Stimulated activated CD4-positive, alpha-beta T cell treated with anti-CD3 and anti-CD28 coated beads, Interleukin-1b, Interleukin-23, amount 100 ng/mL, for 4 hours (primary cell): Measurements from ENCODE around the gene RBBP8NL.

Experiments
- DNase-seq, 2 donors: peaks; one replicate each; pipeline ENCODE4 v3.0.0-alpha.2; 2020; ENCODE audit warnings: low read depth in 2 of 2

RBBP8NL gene

DNA sequence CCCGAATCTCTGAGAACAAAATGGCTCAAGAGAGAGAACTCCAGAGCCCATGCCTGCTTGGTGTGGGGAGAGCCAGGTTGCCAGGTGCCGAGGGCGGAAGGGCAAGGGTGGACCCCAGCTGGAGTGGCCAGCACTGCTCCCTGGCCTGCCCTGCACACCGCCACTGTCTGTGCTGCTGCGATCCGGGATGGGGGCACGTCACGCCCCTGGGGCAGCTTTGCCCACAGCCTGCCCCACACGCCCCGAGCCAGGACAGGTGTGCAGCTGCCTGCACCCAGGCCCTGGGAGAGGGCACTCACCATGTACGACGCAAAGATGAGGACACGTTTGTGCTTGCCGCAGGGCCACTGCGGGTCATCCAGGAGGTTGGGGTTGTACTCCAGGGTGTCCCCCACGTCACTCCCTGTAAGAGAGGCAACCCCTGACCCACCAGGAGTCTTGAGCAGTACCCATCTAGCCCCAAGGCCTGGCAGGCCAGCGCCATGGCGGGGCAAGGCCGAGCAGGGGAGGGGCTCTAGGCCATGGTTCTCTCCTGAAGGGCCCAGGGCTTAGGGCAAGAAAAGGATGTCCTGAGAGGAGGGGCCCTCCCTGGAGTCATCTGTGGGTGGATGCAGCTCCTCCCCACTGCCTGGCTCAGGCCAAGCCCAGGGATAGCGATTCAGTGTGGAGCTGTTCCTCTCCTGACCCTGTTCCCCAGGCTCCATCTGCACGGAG, 34.6 kb downstream of the RBBP8NL start:
- no peak for DNase-seq

DNA sequence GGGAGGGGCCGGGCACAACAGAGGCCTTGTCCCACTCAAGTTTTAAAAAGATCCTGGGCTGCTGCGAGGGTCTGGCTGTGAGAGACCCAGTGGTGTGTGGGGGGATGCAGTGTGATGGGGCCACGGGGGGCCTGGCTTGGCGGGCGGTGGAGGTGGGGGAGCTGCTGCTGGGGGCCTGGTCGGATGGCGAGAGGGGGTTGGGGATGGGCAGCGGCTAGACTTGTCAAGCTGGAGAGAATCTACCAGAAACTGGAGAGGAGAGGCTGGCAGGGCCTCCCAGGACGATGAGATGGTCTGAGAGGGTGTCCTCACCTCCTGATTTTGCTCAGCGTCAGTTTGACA, 35.3 kb downstream of the RBBP8NL start:
- no peak for DNase-seq

DNA sequence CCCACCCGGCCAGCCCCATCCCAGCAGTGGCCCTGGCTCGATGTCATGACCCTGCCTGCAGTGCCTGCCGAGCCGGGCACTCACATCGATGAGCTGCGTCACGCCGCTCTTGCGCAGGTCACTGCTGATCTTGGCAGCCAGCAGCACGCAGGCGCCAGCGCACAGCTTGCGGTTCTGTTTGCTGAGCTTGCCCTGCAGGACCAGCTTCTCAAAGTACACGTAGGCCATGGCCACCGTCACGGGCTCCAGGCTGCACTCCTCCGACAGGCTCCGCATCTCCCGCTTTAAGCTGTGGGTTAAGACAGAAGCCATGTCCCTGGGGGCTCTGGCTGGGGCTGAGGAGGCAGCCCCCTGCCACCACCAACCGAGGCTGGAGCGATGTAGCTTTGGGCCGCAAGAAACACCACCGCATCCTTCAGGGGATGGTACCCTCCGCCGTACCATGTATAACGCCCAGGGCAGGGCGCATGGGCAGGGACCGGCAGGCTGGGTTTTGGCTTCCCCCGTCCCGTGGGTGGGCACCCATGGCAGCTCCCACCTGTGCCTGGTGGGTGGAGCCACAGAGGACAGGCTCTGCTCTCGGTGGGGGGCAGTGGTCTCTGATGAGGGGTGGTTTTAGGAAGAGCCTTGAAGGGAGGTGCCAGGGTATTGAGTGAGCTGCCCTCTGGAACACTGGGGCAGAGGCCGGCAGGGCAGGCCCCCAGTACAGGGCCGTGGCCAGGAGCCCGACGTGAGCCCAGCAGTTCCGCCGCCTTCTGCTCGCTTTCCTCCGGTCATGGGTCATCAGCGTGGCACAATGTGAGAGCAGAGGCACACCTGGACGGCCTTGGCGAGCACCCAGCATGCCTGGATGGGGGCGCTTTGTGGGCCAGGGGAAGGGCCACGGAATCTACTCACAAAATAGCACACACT, 35.9 kb downstream of the RBBP8NL start:
- no peak for DNase-seq

DNA sequence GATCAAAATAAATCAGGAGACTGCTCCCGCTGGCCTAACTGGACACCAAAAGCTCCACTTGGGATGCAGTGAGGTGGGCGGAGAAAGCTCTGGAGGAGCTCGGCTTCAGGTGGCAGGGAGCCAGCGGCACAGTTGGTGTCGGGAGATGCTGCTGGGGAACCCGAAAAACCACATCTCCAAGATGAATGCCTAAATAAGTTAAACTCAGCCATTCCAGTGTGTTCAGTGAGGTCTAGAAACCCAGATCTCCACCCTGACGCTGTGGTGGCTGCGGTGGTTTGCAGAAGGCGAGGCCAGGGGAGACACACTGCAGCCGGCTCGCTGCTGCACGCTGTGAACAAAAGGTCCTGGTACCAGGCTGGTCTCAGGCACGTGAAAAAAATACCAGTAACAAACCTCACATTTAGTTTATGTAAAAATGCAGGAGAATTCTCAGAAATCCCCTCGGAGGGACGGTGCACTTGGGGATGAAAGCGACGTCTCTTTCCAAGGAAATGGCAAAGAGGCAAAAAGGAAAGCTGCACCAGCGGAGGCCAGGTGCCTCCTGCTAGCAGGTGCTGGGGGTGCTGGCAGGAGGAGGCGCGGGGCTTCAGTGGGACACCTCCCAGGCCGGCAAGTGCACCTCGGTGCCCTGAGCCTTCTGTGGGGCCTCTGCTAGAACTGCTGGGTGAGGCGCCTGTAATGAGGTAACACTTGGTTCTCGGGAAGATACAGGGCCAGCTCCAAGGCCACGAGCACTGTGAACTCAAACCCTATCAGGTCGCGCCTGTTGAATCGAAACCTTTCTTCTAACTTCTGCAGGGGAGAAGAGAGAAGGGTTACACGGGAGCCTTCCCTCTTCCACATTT, 36.8 kb downstream of the RBBP8NL start:
- no peak for DNase-seq

DNA sequence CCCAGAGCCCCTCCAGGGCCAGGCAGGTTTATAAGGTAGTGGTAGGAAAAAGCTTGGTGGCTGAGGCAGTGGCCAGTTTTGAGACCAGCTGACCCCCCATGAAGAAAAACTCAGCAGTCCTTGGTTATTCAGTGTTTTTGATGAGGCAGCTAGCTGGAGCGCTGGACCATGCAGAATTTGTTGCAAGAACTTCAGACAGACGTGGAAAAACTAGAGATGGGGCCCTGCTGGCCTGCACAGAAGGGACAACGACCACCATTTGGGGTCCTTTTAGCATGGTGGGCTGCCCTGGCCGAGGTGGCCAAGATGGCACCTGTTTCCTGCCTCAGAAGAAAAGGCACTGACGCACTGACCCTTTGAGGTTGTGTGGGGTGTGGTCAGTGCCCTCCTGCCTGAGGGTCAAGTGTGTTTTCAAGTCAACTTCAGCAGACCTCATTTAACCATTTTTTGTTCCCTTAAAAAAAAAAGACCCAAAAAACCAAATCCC, 37.7 kb downstream of the RBBP8NL start:
- no peak for DNase-seq

DNA sequence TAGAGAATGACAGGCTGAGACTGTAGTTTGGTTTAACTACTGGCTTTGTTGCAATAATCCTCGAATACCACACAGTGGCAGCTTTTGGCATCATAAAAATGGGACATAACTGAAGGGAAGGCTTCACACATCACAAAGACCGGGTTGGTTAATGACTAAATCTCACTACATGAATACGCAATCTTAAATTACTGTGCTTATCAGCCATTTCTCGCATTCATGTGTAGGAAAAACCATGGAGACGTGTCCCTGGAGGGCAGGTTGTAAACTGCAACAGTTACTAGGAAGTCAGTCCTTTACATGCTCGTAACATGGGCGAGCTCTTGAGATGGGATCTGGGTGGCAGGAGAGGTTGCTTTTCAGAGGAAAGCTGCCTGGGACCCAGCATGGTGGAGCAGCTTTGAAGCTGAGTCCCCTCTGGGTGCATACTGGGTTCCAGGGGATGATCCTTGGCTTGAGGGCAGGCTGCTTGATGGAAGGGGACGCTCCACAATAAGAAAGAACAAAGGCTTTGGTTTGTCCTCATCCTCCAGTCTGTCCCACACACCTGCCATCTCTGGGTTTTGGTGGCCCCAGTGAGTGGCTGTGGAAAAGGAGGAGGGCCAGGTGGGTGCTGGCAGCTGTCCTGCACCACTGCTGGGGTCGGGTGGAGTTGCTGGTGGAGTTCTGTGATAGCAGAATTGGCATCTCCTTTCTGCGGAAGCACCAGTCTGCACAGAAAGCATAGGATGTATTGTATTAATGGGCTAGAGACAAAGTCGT, 38.3 kb downstream of the RBBP8NL start:
- DNase-seq = no peak

DNA sequence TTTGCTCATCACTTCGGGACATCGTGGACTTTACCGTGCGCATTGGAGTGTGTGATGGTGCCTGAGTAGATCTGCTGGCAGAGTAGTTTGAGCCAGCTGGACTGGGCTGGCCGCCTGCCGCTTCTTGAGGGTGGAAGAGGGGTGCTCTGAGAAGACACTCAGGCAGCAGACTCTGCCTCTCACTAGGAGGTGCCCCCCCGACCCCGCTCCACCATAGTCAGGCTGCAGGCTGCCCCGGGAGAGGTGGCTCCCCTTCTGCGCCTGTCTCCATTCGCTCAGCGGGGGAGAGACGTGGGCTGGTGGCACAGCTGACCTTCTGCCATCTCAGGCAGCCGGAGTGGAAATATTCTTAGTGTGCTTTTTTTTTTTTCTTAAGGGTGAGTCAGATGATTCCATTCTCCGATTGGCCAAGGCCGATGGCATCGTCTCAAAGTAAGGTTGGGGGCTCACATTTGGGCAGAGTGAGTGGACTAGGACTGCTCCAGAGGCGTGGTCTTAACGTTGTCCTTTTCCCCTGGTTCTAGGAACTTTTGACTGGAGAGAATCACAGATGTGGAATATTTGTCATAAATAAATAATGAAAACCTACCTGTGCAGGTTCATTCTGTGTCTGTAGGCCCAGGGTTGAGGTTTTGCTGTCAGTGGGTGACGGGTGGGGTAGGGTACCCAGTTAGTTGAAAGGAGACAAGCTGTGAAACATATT, 39.3 kb downstream of the RBBP8NL start:
- DNase-seq = no peak

DNA sequence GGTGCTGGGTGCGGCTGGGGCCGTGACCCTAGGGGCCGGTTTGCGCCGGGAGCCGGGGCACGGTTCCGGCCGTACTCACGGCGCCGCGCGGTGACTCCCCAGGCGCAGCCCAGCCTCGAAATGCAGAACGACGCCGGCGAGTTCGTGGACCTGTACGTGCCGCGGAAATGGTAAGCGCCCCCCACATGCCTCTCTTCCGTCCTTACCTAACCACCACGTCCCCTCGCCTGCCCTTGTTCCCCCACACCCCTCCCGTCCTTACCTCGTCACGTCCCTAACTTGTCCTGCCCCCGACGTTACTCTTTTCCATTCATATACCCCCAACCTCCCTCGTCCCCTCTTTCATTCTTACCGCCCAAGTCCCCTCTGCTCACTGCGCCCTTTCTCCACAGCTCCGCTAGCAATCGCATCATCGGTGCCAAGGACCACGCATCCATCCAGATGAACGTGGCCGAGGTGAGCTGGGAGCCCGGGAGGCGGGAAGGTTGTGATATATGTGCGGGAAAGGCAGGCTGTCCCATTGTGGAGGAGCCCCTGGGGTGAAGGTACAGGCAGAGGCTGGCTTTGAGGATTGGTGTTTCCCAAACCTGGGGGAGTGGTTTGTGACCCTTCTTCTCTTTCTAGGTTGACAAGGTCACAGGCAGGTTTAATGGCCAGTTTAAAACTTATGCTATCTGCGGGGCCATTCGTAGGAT, 40.0 kb downstream of the RBBP8NL start:
- no peak for DNase-seq

DNA sequence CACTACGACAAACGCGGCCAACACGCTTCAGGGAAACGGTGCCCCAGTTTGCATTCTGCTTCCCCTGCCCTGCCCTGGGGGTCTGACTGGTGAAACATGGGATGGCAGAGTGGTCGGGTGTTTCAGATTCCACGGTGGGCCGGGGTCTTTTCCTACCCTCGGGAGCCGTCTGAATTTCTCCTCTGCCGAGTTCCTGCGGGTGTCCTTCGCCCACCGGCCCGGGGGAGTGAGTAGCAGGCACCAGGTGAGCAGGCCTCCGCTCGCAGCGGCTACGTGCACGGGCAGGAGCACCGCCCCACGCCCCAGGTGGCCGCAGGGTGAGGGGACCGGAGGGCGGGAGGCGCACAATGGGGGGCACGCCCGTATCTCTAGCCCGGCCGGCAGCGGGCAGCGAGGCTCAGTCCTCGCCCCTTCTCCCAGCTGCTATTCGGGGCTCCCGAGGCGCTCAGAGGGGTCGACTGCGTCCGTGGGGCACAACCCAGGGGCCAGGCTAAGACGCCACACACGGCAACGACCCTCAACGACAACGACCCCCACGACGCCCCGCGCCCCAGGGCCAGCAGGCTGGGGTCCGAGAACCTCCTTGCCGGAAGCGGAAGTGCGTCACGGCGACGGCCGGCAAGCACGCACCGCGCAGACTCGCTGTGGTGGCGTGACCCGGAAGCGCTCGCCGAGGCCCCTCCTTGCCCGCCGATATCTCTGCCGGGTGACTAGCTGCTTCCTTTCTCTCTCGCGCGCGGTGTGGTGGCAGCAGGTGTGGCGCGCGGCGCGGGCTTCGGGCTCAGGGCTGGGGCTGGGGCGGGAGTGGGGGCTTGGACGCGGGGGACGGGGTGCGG, 40.7 kb downstream of the RBBP8NL start, which contains the start of gene RPS21:
TSS of gene RPS21 (plus strand) at position 721 of the 836 bp plus-strand sequence. CDS start 236 bp downstream, outside the sequence.
- DNase-seq = peak; percentile 88 to 89

DNA sequence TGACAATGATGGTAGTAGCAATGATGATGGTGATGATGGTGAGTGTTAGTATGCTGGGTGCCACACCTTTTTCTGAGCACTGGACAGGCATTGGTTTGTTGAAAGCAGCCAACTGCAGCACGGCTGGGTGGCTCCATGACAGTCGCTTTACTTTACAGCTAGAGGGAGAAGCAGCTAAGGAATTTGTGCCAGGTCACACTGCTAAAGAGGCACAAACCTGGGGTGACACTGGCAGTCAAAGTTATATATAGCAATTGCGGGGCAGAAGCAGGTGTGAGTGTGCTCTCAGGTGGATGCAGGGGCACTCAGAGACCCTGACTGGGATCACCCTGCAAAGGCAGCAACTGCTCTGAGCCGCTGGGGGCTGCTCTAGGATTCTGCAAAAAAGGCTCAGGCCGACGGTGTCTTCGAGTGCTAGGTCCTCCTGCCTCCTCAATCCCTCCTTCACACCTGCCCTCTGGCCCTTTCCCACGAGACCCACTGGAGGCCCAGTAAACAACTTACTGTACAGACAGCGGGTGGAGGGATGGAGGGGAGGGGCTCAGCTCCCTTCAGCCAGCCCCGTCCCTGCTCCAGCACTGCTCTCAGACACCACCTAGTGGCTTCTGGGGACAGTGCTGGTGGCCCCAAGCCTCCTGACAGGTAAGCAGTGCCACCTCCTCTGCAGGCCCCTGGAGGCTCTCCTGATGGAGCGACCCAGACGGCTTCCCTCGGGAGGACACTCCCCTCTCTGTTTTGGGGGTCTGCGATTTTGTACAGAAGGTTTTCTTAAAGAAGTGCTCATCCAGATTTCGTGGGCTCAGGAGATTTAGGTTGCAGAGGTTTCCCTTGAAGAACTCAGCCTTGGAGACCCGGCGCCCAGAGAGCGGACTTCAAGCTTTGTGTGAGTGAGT, 44.8 kb downstream of the RBBP8NL start:
- peak; percentile 69 to 71 for DNase-seq

DNA sequence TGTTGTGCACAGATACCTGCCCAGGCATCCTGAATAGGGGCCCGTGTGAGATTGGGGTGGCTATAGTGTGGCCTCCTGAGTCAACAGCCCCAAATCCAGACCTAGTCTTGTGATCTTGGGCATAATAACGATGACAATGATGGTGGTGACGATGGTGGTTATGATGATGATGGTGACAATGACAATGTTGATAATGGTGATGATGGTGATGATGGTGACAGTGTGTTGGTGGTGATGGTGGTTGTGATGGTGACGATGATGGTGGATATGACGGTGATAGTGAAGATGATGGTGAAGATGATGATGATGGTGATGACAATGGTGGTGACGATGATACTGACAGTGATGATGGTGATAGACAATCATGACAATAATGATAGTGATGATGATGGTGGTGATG, 45.5 kb downstream of the RBBP8NL start:
- no peak for DNase-seq

DNA sequence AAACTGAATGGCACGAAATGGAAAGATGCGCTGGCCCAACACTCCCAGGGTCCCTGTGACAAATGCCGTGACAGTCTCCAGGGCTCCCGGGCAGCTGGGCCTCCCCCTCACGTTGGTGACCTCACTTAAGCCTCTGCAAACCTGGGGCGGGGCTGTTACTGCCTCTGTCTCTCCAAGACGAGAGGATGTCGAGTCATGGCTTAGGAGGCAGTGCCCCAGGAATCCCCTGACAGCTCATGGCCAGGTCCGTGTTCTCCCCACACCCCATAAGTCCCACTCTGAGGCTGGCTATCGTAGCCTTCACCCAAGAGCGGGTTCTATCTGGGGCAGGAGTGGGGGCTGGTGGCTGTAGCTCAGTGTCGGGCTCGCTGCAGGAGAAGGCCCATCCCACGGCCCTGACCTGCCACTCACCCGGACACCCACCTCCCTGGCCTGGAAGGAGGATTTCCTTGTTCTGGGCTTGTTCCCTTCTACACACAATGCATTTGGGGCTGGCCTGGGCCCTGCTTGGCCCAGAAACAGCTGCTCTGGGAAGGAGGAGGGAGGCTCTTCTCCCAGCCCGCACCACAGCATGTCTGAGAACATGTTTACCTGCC, 46.0 kb downstream of the RBBP8NL start:
- DNase-seq = no peak

DNA sequence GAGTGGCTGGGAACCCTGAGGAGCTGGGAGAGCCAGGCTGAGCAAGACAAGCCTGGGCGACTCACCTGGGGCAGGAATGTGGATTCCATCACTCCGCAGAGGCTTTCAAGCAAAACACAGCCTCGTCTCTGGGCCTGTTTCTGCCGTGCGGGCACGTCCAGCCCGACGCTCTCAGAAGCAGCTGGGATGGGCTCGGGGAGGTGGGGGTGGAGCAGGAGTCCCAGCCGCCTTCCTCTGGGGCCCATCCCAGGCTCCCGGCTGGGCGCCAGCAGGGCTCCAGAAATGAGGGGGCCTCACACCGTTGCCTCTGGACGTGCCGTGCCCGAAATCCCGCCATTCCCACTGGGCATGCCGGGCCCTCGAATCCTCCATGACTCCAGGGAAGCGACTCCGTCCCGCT, 49.1 kb downstream of the RBBP8NL start:
- DNase-seq = no peak

DNA sequence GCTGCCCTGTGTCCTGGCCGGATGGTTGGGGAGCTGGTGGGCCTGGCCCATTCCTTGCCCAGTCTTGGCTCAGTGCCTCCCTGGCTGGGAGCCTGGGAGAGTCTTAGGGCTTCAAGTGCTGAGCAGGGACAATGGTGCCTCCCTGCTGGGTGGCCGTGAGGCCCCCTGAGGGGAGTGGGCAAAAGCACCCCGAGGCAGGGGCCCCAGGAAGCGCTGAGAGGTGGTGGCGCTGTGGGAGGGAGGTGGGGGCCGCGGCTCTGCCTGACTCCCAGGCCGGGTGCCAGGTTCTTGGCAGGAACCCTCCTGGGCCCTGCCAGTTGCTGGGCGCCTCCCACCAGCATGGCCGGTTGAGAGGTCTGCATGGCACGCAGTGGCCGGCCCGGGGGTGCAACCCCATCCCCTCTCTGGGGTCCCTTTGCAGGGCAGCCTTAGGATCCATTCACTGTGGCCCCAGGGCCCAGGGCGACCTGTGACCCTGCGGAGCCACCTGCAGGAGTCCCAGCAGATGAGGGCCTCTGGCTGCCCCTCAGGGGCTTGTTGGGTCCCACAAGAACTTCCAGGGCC, 49.6 kb downstream of the RBBP8NL start:
- no peak for DNase-seq

DNA sequence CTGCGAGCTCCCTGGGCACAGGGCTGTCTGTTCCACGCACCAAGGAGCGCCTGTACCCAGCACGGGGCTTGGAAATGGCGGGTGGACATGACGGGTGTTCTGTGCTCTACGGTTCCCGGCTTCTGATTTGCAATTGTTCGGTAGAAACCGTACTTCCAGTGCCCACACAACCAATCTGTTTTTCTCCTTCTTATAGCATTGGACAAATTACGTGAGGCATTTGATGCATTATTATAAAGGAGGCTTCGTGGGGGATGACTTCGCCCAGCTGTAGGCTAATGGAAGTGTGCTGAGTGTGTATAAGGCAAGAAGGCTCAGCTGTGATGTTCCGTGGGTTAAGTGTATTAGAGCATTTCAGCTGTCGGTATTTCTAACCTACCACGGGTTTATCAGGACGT, 50.3 kb downstream of the RBBP8NL start:
- no peak for DNase-seq

DNA sequence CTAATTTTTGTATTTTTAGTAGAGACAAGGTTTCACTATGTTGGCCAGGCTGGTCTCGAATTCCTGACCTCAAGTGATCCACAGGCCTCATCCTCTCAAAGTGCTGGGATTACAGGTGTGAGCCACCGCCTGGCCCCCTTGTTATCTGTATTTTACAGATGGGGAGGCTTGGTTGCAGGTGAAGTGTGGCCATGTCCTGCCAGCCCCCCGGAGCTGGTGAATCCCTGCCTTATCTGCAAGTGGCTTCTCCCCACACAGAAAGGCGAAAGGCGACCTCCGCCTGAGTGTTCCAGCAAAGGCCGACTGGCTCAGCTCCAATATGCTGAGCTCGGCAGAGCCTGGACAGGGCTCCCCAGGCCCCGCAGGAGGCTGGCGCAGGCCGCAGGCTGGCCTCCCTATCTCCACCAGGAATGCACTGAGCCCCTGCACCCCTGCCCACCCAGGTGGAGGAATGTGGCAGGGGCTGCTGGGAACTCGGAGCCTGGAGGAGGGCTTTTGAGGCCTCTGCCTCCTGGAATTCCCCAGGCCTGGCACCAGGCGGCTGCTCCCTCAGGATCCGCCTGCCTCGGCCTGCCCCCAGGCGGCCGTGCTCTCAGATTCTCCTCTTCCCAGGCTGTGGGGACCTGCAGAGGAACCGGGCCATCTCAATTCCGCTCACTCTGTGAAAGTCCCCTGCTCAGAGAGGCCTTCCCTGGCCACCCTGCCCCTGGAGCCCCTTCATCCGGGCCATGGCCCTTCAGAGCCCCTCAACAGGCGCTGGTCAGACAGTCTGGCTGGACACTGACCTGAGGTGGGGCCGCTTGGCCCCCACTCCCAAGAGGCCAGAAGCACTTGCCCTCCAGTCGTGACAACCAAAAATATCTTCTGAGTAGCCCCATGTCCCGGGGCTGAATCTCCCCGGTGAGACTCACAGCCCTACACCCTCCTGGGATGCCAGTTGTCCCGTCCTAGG, 51.0 kb downstream of the RBBP8NL start:
- no peak for DNase-seq
